Keratinocyte (primary cell): Measurements from ENCODE around the gene SEC14L5. TPM values are rescaled to one million over a fixed set of nuclear protein-coding genes. Genes with fewer than 3 reads are reported as not detected.

Source experiments
- DNase-seq: peaks from one replicate; pipeline ENCODE4 v3.0.0-alpha.2; 2011; ENCODE audit warnings: low read depth, missing footprints, low spot score
- FAIRE-seq: peaks from 2 replicates; lab custom pipeline; 2011; peaks lifted over from hg19 to GRCh38; lab: Jason Lieb, UNC
- H2AFZ ChIP-seq: 2 replicates; pipeline ENCODE4 v1.6.0; 2012; ENCODE audit warnings: low read length, control low read depth, inconsistent platforms; ENCODE audit not compliant: control insufficient read depth
- H3K27ac ChIP-seq: 2 replicates; pipeline ENCODE4 v1.5.1; 2011; ENCODE audit warnings: low read length; ENCODE audit not compliant: control insufficient read depth, insufficient read depth
- H3K27me3 ChIP-seq: 3 replicates; pipeline ENCODE4 v1.6.0; 2011; ENCODE audit warnings: low read length; ENCODE audit not compliant: control insufficient read depth, insufficient read depth; ENCODE audit errors: extremely low read depth
- H3K36me3 ChIP-seq, 2 experiments: 2 replicates in 1 of 2; 3 replicates in 1 of 2; pipeline ENCODE4 v1.5.1; 2011; ENCODE audit warnings: low read length in 2 of 2, mild to moderate bottlenecking in 1 of 2; ENCODE audit not compliant: control insufficient read depth in 2 of 2, insufficient read depth in 2 of 2; ENCODE audit errors: extremely low read depth in 1 of 2
- H3K4me1 ChIP-seq: 3 replicates; pipeline ENCODE4 v1.5.1; 2011; ENCODE audit warnings: low read length; ENCODE audit not compliant: control insufficient read depth, insufficient read depth; ENCODE audit errors: extremely low read depth
- H3K4me2 ChIP-seq: 3 replicates; pipeline ENCODE4 v1.6.0; 2011; ENCODE audit warnings: low read depth, low read length; ENCODE audit not compliant: control insufficient read depth, insufficient read depth; ENCODE audit errors: extremely low read depth
- H3K4me3 ChIP-seq, 3 experiments: fragments of 200-600 bp in 1 of 3; sonication (generic) in 1 of 3; 2 replicates in 2 of 3; 3 replicates in 1 of 3; pipeline ENCODE4 v1.5.1; 2011 to 2016; ENCODE audit warnings: low read length in 3 of 3, mild to moderate bottlenecking in 3 of 3, control low read depth in 2 of 3, inconsistent platforms in 1 of 3, low read depth in 1 of 3, mixed read lengths in 1 of 3, mixed run types in 1 of 3, moderate library complexity in 1 of 3; ENCODE audit not compliant: control insufficient read depth in 2 of 3, insufficient read depth in 2 of 3; ENCODE audit errors: extremely low read depth in 1 of 3
- H3K79me2 ChIP-seq: 2 replicates; pipeline ENCODE4 v1.6.0; 2012; ENCODE audit warnings: low read length; ENCODE audit not compliant: control insufficient read depth, insufficient read depth
- H3K9ac ChIP-seq: 3 replicates; pipeline ENCODE4 v1.6.0; 2011; ENCODE audit warnings: low read length; ENCODE audit not compliant: control insufficient read depth, insufficient read depth; ENCODE audit errors: extremely low read depth
- H3K9me1 ChIP-seq: 3 replicates; pipeline ENCODE4 v1.6.0; 2011; ENCODE audit warnings: low read length; ENCODE audit not compliant: control insufficient read depth, insufficient read depth; ENCODE audit errors: extremely low read depth
- H3K9me3 ChIP-seq: 2 replicates; pipeline ENCODE4 v1.5.1; 2012; ENCODE audit warnings: low read depth, low read length; ENCODE audit not compliant: control insufficient read depth
- H4K20me1 ChIP-seq: 3 replicates; pipeline ENCODE4 v1.6.0; 2011; ENCODE audit warnings: low read length; ENCODE audit not compliant: control insufficient read depth, insufficient read depth; ENCODE audit errors: extremely low read depth
- EZH2 ChIP-seq: IDR thresholded peaks from one replicate; pipeline ENCODE4 v1.6.1; 2012; ENCODE audit warnings: inconsistent platforms, mild to moderate bottlenecking, low read length, moderate library complexity
- dilution Hi-C: fragments of 300-500 bp; cut with MboI; formaldehyde crosslinking; loops from one replicate; pipeline ENCODE4 v1.7.0; 2020; ENCODE audit warnings: low sequenced_read_pairs; ENCODE audit not compliant: extremely low pct_ligation_motif_present
- polyA plus RNA-seq, 5 experiments: library from polyadenylated mRNA; depleted of rRNA in 3 of 5; stranded (reverse) in 3 of 5; stranded (forward) in 1 of 5; unstranded in 1 of 5; fragments of >200 nt; gene quantifications; 1 replicate in 1 of 5; 2 replicates in 3 of 5; 3 replicates in 1 of 5; pipeline versions ENCODE4 v1.2.1 to v1.2.3, GENCODE V29; 2011 to 2012; ENCODE audit warnings: missing spikeins in 2 of 5, low read depth in 1 of 5, low replicate concordance in 1 of 5
- TF ChIP-seq, protein P1 (sequence below), 3 experiments: IDR thresholded peaks in 1 of 3; conservative IDR thresholded peaks in 1 of 3; optimal IDR thresholded peaks in 1 of 3; 2 replicates in 2 of 3; 3 replicates in 1 of 3; pipeline versions ENCODE3 to v1.5.1; 2011; ENCODE audit warnings: low read length in 3 of 3, mild to moderate bottlenecking in 3 of 3, moderate library complexity in 2 of 3, control low read depth in 1 of 3, inconsistent platforms in 1 of 3; ENCODE audit not compliant: insufficient read depth in 2 of 3; ENCODE audit errors: extremely low read depth in 1 of 3

SEC14L5 gene
- polyA plus RNA-seq, 1 donor (not counting 4 experiments of a cell fraction or from before 2014, with no cell fraction given), result 0.08 TPM

DNA sequence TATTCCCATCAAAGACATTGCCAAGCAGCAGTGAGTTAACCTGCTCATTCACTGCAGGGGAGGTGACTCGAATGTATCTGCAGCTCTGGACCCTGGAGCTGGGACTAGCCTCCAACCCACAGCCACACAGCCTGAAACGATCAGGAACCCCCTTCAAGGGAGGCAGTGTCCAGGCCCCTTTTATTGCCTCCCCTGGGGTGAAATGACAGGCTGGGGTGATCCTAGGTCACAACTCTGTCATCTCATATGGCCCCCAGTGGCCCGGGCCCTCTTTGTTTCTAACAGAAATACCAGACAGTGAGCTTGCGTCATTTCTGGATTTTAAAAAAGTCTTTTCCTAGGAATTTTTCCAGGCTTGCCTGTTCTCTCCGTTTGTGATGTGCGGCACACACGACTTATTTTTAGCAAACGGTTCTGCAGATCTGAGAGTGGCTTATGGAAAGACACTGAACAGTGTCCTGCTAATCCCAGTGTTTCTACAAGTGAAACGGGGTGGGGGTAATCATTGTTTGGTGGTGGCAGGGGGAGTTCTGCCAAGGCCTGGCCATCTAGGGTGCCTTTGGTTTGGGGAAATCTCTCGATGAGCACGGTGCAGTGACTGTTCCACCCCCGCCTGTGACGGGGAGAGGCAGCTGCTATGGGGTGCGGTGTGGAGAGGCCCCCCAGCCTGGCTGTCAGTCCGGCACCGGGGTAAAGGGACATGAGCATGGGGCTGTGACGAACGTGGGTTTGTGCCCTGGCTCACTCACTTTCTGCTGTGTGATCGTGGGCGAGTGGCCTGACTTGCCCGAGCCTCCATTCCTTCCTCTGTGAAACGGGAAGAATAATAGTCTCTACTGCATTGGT lies 48.4 kb downstream of the SEC14L5 start:
- dilution Hi-C loops, result no loop called here
- Histone ChIP-seq H3K4me1 (no peaks in the 10 kb centered on the region), H3K79me2 (no peaks in the 10 kb centered on the region), H3K9ac (no peak overlapping the region), H3K27me3 (no peaks in the 10 kb centered on the region), H3K9me3 (no peaks in the 10 kb centered on the region), H4K20me1 (no peaks in the 10 kb centered on the region), H3K4me2 (no peak overlapping the region), H3K9me1 (no peaks in the 10 kb centered on the region), H3K27ac (no peak overlapping the region), H3K36me3 (no peaks in the 10 kb centered on the region), H3K4me3 (no peak overlapping the region), H2AFZ (no peak overlapping the region)
- no peak for TF ChIP-seq EZH2
- TF ChIP-seq, protein P1, sequence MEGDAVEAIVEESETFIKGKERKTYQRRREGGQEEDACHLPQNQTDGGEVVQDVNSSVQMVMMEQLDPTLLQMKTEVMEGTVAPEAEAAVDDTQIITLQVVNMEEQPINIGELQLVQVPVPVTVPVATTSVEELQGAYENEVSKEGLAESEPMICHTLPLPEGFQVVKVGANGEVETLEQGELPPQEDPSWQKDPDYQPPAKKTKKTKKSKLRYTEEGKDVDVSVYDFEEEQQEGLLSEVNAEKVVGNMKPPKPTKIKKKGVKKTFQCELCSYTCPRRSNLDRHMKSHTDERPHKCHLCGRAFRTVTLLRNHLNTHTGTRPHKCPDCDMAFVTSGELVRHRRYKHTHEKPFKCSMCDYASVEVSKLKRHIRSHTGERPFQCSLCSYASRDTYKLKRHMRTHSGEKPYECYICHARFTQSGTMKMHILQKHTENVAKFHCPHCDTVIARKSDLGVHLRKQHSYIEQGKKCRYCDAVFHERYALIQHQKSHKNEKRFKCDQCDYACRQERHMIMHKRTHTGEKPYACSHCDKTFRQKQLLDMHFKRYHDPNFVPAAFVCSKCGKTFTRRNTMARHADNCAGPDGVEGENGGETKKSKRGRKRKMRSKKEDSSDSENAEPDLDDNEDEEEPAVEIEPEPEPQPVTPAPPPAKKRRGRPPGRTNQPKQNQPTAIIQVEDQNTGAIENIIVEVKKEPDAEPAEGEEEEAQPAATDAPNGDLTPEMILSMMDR (optimal IDR thresholded peaks at IDR 0.05 in 1 of 3, IDR thresholded peaks at IDR 0.05 in 1 of 3, conservative IDR thresholded peaks at IDR 0.05 in 1 of 3; ENCODE audit: extremely low read depth in 1 of 3, insufficient read depth in 2 of 3, low read length in 3 of 3), result no peak
- FAIRE-seq (no peak), DNase-seq (no peak)

DNA sequence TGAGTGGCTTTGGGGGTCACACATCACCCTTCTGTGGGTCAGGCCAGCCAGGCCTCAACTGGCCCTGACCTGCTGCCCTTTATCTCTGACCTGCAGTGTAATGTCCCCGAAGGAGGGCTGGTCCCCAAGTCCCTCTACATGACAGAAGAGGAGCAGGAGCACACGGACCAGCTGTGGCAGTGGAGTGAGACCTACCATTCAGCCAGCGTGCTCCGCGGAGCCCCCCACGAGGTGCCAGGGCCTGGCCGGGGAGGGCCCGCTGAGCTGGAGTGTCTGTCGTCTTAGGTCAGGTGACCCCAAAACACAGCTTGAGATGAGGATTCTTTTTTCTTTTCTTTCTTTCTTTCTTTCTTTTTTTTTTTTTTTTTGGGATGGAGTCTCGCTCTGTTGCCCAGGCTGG lies 49.1 kb downstream of the SEC14L5 start:
- no peaks in the 10 kb centered on the region for H4K20me1 ChIP-seq
- H3K27ac ChIP-seq, result no peak overlapping the region
- H2AFZ ChIP-seq, result no peak overlapping the region
- H3K36me3 ChIP-seq, result no peaks in the 10 kb centered on the region
- TF ChIP-seq EZH2, result no peak
- TF ChIP-seq, protein P1 (optimal IDR thresholded peaks at IDR 0.05 in 1 of 3, IDR thresholded peaks at IDR 0.05 in 1 of 3, conservative IDR thresholded peaks at IDR 0.05 in 1 of 3; ENCODE audit: extremely low read depth in 1 of 3, insufficient read depth in 2 of 3, low read length in 3 of 3), result no peak
- no peak overlapping the region for H3K9ac ChIP-seq
- no peaks in the 10 kb centered on the region for H3K27me3 ChIP-seq
- H3K9me3 ChIP-seq, result no peaks in the 10 kb centered on the region
- H3K9me1 ChIP-seq, result no peaks in the 10 kb centered on the region
- no peaks in the 10 kb centered on the region for H3K4me1 ChIP-seq
- H3K79me2 ChIP-seq, result no peaks in the 10 kb centered on the region
- no peak for DNase-seq
- H3K4me3 ChIP-seq, result no peak overlapping the region
- H3K4me2 ChIP-seq, result no peak overlapping the region
- dilution Hi-C loops, result no loop called here
- no peak for FAIRE-seq
